CD14-positive monocyte (primary cell): ENCODE measurements around the gene PLA2G3. TPM values are rescaled to one million over a fixed set of nuclear protein-coding genes. Genes with fewer than 3 reads are reported as not detected.

Experiments
- DNase-seq, 3 donors: peaks; one replicate each; pipeline ENCODE4 v3.0.0-alpha.2; 2011 to 2022
- H2AFZ ChIP-seq: 2 replicates; pipeline ENCODE4 v1.6.0; 2012; ENCODE audit warnings: mild to moderate bottlenecking, low read depth, low read length, inconsistent platforms; ENCODE audit not compliant: insufficient read depth, poor library complexity, severe bottlenecking
- H3K27ac ChIP-seq, 2 donors: 1 replicate in 1 of 2; 2 replicates in 1 of 2; pipeline ENCODE4 v1.5.1; 2012 to 2013; ENCODE audit warnings: low read length in 2 of 2, control low read depth in 1 of 2, inconsistent platforms in 1 of 2, low read depth in 1 of 2, mild to moderate bottlenecking in 1 of 2
- H3K27me3 ChIP-seq, 2 donors: one replicate each; pipeline versions ENCODE4 v1.6.0 to v1.6.1; 2011 to 2013; ENCODE audit warnings: low read length in 2 of 2; ENCODE audit not compliant: control insufficient read depth in 2 of 2, insufficient read depth in 2 of 2
- H3K36me3 ChIP-seq, 2 donors: replicated peaks in 1 of 2; 1 replicate in 1 of 2; 2 replicates in 1 of 2; pipeline versions ENCODE4 v1.5.1 to v1.6.1; 2012 to 2013; ENCODE audit warnings: low read length in 2 of 2, control low read depth in 1 of 2, inconsistent platforms in 1 of 2, mild to moderate bottlenecking in 1 of 2; ENCODE audit not compliant: insufficient read depth in 2 of 2, control insufficient read depth in 1 of 2
- H3K4me1 ChIP-seq, 2 donors: 1 replicate in 1 of 2; 2 replicates in 1 of 2; pipeline versions ENCODE4 v1.5.1 to v1.6.1; 2012 to 2013; ENCODE audit warnings: low read length in 2 of 2, control low read depth in 1 of 2, inconsistent platforms in 1 of 2, mild to moderate bottlenecking in 1 of 2, moderate library complexity in 1 of 2; ENCODE audit not compliant: insufficient read depth in 2 of 2, control insufficient read depth in 1 of 2
- H3K4me2 ChIP-seq: replicated peaks from 2 replicates; pipeline ENCODE3; 2012; ENCODE audit warnings: low read length, moderate library complexity, mild to moderate bottlenecking; ENCODE audit not compliant: poor library complexity, severe bottlenecking; ENCODE audit errors: extremely low read depth
- H3K4me3 ChIP-seq, 3 experiments: fragments of 200-600 bp in 1 of 3; sonication (generic) in 1 of 3; replicated peaks in 1 of 3; 1 replicate in 2 of 3; 2 replicates in 1 of 3; pipeline ENCODE4 v1.5.1; 2011 to 2013; ENCODE audit warnings: low read length in 3 of 3, mild to moderate bottlenecking in 3 of 3, control low read depth in 2 of 3, low read depth in 2 of 3, inconsistent platforms in 1 of 3, moderate library complexity in 1 of 3
- H3K79me2 ChIP-seq: 2 replicates; pipeline ENCODE4 v1.6.0; 2012; ENCODE audit warnings: mild to moderate bottlenecking, control low read depth, inconsistent platforms, low read length, moderate library complexity; ENCODE audit not compliant: insufficient read depth
- H3K9ac ChIP-seq: 2 replicates; pipeline ENCODE4 v1.6.0; 2017; ENCODE audit warnings: low read length, mild to moderate bottlenecking; ENCODE audit not compliant: insufficient read depth, poor library complexity, severe bottlenecking
- H3K9me3 ChIP-seq, 2 donors: replicated peaks in 1 of 2; 1 replicate in 1 of 2; 2 replicates in 1 of 2; pipeline versions ENCODE4 v1.5.1 to v1.6.1; 2012 to 2013; ENCODE audit warnings: low read length in 2 of 2, control low read depth in 1 of 2; ENCODE audit not compliant: control insufficient read depth in 1 of 2, insufficient read depth in 1 of 2
- H4K20me1 ChIP-seq: 2 replicates; pipeline ENCODE4 v1.6.0; 2012; ENCODE audit warnings: mild to moderate bottlenecking, low read length, control low read depth, moderate library complexity; ENCODE audit not compliant: insufficient read depth
- H3K27ac Mint-ChIP-seq, 7 donors: one replicate each; pipeline ENCODE4 v1.8.0; 2020; ENCODE audit warnings: mild to moderate bottlenecking in 7 of 7, mixed read lengths in 7 of 7, moderate library complexity in 6 of 7, inconsistent platforms in 2 of 7
- H3K27me3 Mint-ChIP-seq, 3 donors: one replicate each; pipeline ENCODE4 v1.8.0; 2021 to 2022; ENCODE audit warnings: low read depth in 3 of 3, mild to moderate bottlenecking in 3 of 3, mixed read lengths in 3 of 3, moderate library complexity in 3 of 3, inconsistent platforms in 1 of 3
- H3K36me3 Mint-ChIP-seq, 2 donors: one replicate each; pipeline ENCODE4 v1.8.0; 2020; ENCODE audit warnings: mixed read lengths in 2 of 2, inconsistent platforms in 1 of 2, mild to moderate bottlenecking in 1 of 2
- H3K4me1 Mint-ChIP-seq: one replicate; pipeline ENCODE4 v1.8.0; 2020; ENCODE audit warnings: mild to moderate bottlenecking, mixed read lengths
- H3K4me3 Mint-ChIP-seq, 2 donors: one replicate each; pipeline ENCODE4 v1.8.0; 2020; ENCODE audit warnings: mild to moderate bottlenecking in 2 of 2, mixed read lengths in 2 of 2, moderate library complexity in 1 of 2
- H3K9me3 Mint-ChIP-seq, 7 donors: one replicate each; pipeline ENCODE4 v1.8.0; 2020 to 2022; ENCODE audit warnings: mixed read lengths in 7 of 7, mild to moderate bottlenecking in 6 of 7, moderate library complexity in 6 of 7, inconsistent platforms in 2 of 7
- CTCF ChIP-seq: fragments of 200-600 bp; IDR thresholded peaks from one replicate; pipeline ENCODE4 v1.8.0; 2022; ENCODE audit warnings: antibody characterized with exemption, mild to moderate bottlenecking
- whole genome bisulfite sequencing: methylation state at CpG from one replicate; pipeline ENCODE4 v1.1.5; 2013; ENCODE audit warnings: missing lambda C conversion rate; ENCODE audit not compliant: insufficient coverage; 5-methylcytosine and 5-hydroxymethylcytosine counted together
- intact Hi-C, 2 donors: fragments of 100-400 bp; cut with micrococcal nuclease; formaldehyde crosslinking; loops; one replicate each; pipeline versions ENCODE4 v1.15.0 to v1.15.1; 2023
- polyA plus RNA-seq, 3 donors: library from polyadenylated mRNA; depleted of rRNA in 1 of 3; unstranded in 2 of 3; stranded (reverse) in 1 of 3; fragments of 300-500 nt in 2 of 3; fragments of >200 nt in 1 of 3; fragmentation: Illumina TruSeq in 2 of 3; gene quantifications; 1 replicate in 2 of 3; 2 replicates in 1 of 3; pipeline ENCODE4 v1.2.3, GENCODE V29; 2012 to 2021

The PLA2G3 gene
- polyA plus RNA-seq, 3 donors: not detected

- no peaks in the 10 kb centered on the region for H3K27me3 Mint-ChIP-seq
Measured at GRCh38 chr22:31185056-31185455, 44.7 kb upstream of the PLA2G3 start.

GRCh38 chr22:31184015-31184414 is 43.7 kb upstream of the PLA2G3 start:
- Histone ChIP-seq H3K9me3 (no peaks in the 10 kb centered on the region), H4K20me1 (peaks cover 59% of the 10 kb centered on the region), H3K4me2 (no peak overlapping the region), H3K36me3 (peaks cover 31 to 50% of the 10 kb centered on the region in 2 donors), H3K9ac (no peak overlapping the region), H3K27ac (no peak overlapping the region), H3K27me3 (no peaks in the 10 kb centered on the region), H2AFZ (no peak overlapping the region), H3K4me1 (no peaks in the 10 kb centered on the region), H3K79me2 (peaks cover 19% of the 10 kb centered on the region), H3K4me3 (no peak overlapping the region)
- WGBS: 93% methylated on average over 17 of the region's 30 CpGs
- Mint-ChIP-seq H3K9me3 (peaks cover 0 to 3% (median 0%) of the 10 kb centered on the region in 7 donors), H3K4me3 (no peak overlapping the region), H3K27me3 (no peaks in the 10 kb centered on the region), H3K36me3 (peaks cover 29 to 74% of the 10 kb centered on the region in 2 donors), H3K4me1 (no peaks in the 10 kb centered on the region), H3K27ac (no peak overlapping the region)
- DNase-seq: no peak
- intact Hi-C loops: no loop called here
- no peak for TF ChIP-seq CTCF

More at GRCh38 chr22:31185056-31185455, 44.7 kb upstream of the PLA2G3 start:
- Histone ChIP-seq H4K20me1 (peaks cover 53% of the 10 kb centered on the region), H3K4me1 (no peaks in the 10 kb centered on the region), H3K27me3 (no peaks in the 10 kb centered on the region), H3K36me3 (peaks cover 30 to 46% of the 10 kb centered on the region in 2 donors), H3K9ac (no peak overlapping the region), H2AFZ (no peak overlapping the region), H3K4me3 (no peak overlapping the region), H3K9me3 (no peaks in the 10 kb centered on the region), H3K79me2 (peaks cover 9% of the 10 kb centered on the region), H3K4me2 (no peak overlapping the region), H3K27ac (no peak overlapping the region)
- peaks cover 0 to 3% (median 0%) of the 10 kb centered on the region in 7 donors for H3K9me3 Mint-ChIP-seq
- peaks cover 33 to 68% of the 10 kb centered on the region in 2 donors for H3K36me3 Mint-ChIP-seq
- peak overlapping the region in 2 of 7 donors; percentile 57 to 77 for H3K27ac Mint-ChIP-seq
- no peak for DNase-seq
- WGBS: 100% methylated on average over 3 of the region's 5 CpGs
- no peak for TF ChIP-seq CTCF
- intact Hi-C loops: no loop called here
- no peak overlapping the region for H3K4me3 Mint-ChIP-seq
- no peaks in the 10 kb centered on the region for H3K4me1 Mint-ChIP-seq
